PC-9 (cell line): ENCODE measurements around the gene ARHGAP6. TPM values are rescaled to one million over a fixed set of nuclear protein-coding genes. Genes with fewer than 3 reads are reported as not detected.

Experiments
- BruUV-seq: library from RNA; stranded (reverse); fragments of 400-500 nt; replicated peaks from 2 replicates; lab custom pipeline; 2021; lab: Mats Ljungman, UMichigan
- CTCF ChIA-PET: fragments of 300-600 bp; sonication (Branson Sonifier 250); formaldehyde crosslinking; loops from one replicate; lab custom pipeline; 2022; ENCODE audit warnings: antibody characterized with exemption; lab: Charles Lee
- POLR2A ChIA-PET: fragments of 300-600 bp; sonication (Branson Sonifier 250); formaldehyde crosslinking; loops from one replicate; lab custom pipeline; 2022; ENCODE audit warnings: antibody characterized with exemption; ENCODE audit not compliant: unreplicated experiment; lab: Charles Lee
- DNase-seq, 2 experiments: peaks; one replicate each; pipeline versions ENCODE4 v3.0.0 to v3.0.0-alpha.2; 2015 to 2022; ENCODE audit warnings: mixed read lengths in 1 of 2
- H2AFZ ChIP-seq: fragments of 200-600 bp; sonication (generic); 2 replicates; pipeline ENCODE4 v1.8.1; 2017; ENCODE audit warnings: antibody characterized with exemption
- H3F3A ChIP-seq: fragments of 200-600 bp; sonication (generic); 2 replicates; pipeline ENCODE4 v1.8.1; 2017; ENCODE audit warnings: antibody characterized with exemption, mild to moderate bottlenecking, low read depth; ENCODE audit not compliant: insufficient read depth
- H3K27ac ChIP-seq: fragments of 200-600 bp; sonication (generic); 2 replicates; pipeline ENCODE4 v1.6.1; 2016; ENCODE audit warnings: mixed run types
- H3K27me3 ChIP-seq: fragments of 200-600 bp; sonication (generic); 2 replicates; pipeline ENCODE4 v1.6.1; 2016; ENCODE audit warnings: low read depth, mixed run types; ENCODE audit not compliant: insufficient read depth
- H3K36me3 ChIP-seq: fragments of 200-600 bp; sonication (generic); 2 replicates; pipeline ENCODE4 v1.6.1; 2016; ENCODE audit warnings: low read depth, mixed run types
- H3K4me1 ChIP-seq: fragments of 200-600 bp; sonication (generic); replicated peaks from 2 replicates; pipeline ENCODE4 v1.6.1; 2016; ENCODE audit warnings: mixed run types; ENCODE audit not compliant: insufficient read depth
- H3K4me2 ChIP-seq: fragments of 200-600 bp; sonication (generic); 2 replicates; pipeline ENCODE4 v1.6.1; 2017; ENCODE audit warnings: mixed run types
- H3K4me3 ChIP-seq: fragments of 200-600 bp; sonication (generic); 2 replicates; pipeline ENCODE4 v1.6.1; 2016; ENCODE audit warnings: mixed run types
- H3K79me2 ChIP-seq: fragments of 200-600 bp; sonication (generic); 2 replicates; pipeline ENCODE4 v1.6.1; 2017; ENCODE audit warnings: low read depth, mixed run types
- H3K9me2 ChIP-seq: fragments of 200-600 bp; sonication (generic); 2 replicates; pipeline ENCODE4 v1.8.1; 2017; ENCODE audit warnings: mild to moderate bottlenecking; ENCODE audit not compliant: insufficient read depth
- H3K9me3 ChIP-seq: fragments of 200-600 bp; sonication (generic); 2 replicates; pipeline ENCODE4 v1.8.1; 2016; ENCODE audit warnings: low read depth; ENCODE audit not compliant: insufficient read depth
- H4K20me1 ChIP-seq: fragments of 200-600 bp; sonication (generic); 2 replicates; pipeline ENCODE4 v1.8.1; 2017; ENCODE audit not compliant: insufficient read depth
- CTCF ChIP-seq: fragments of 200-600 bp; sonication (generic); conservative IDR thresholded peaks from 2 replicates; pipeline ENCODE4 v1.6.1; 2017; ENCODE audit warnings: mixed run types, antibody characterized with exemption, mild to moderate bottlenecking, moderate library complexity
- EZH2 ChIP-seq: fragments of 200-600 bp; sonication (generic); IDR thresholded peaks from 2 replicates; pipeline ENCODE4 v1.8.0; 2017; ENCODE audit warnings: antibody characterized with exemption, low read depth
- intact Hi-C: fragments of 100-400 bp; cut with micrococcal nuclease; formaldehyde crosslinking; loops from one replicate; pipeline ENCODE4 v1.10.0; 2022; ENCODE audit not compliant: unreplicated experiment
- total RNA-seq: library from RNA; stranded (reverse); gene quantifications from 2 replicates; pipeline ENCODE4 v1.2.3, GENCODE V29; 2021

Gene ARHGAP6
- total RNA-seq, 1 experiment from 2014 or later: not detected

GRCh38 chrX:11172415-11172814 is 493.3 kb downstream of the ARHGAP6 start:
- Histone ChIP-seq H4K20me1 (no peaks in the 10 kb centered on the region), H3K27ac (no peak overlapping the region), H3K9me3 (no peaks in the 10 kb centered on the region), H3K9me2 (no peaks in the 10 kb centered on the region), H3K4me1 (no peaks in the 10 kb centered on the region), H3K27me3 (no peaks in the 10 kb centered on the region), H2AFZ (no peak overlapping the region), H3K79me2 (no peaks in the 10 kb centered on the region), H3K4me3 (no peak overlapping the region), H3K4me2 (no peak overlapping the region), H3K36me3 (no peaks in the 10 kb centered on the region), H3F3A (no peaks in the 10 kb centered on the region)
- TF ChIP-seq CTCF (no peak), EZH2 (no peak)
- ChIA-PET POLR2A (no interaction called here), CTCF (no interaction called here)
- no peak for DNase-seq
- BruUV-seq: no TSS peak
- intact Hi-C loops: no loop called here

- no TSS peak for BruUV-seq
- no peak overlapping the region for H2AFZ ChIP-seq
- DNase-seq: no peak
- no peak overlapping the region for H3K4me3 ChIP-seq
- no peak overlapping the region for H3K27ac ChIP-seq
- no peaks in the 10 kb centered on the region for H4K20me1 ChIP-seq
- no peaks in the 10 kb centered on the region for H3K9me2 ChIP-seq
- no peaks in the 10 kb centered on the region for H3K79me2 ChIP-seq
- TF ChIP-seq EZH2 (no peak), CTCF (no peak)
- intact Hi-C loops: no loop called here
- CTCF ChIA-PET: no interaction called here
- POLR2A ChIA-PET: no interaction called here
- H3K4me1 ChIP-seq: no peaks in the 10 kb centered on the region
- H3K27me3 ChIP-seq: no peaks in the 10 kb centered on the region
- no peaks in the 10 kb centered on the region for H3F3A ChIP-seq
- H3K4me2 ChIP-seq: no peak overlapping the region
- H3K9me3 ChIP-seq: no peaks in the 10 kb centered on the region
- H3K36me3 ChIP-seq: no peaks in the 10 kb centered on the region
Observed at GRCh38 chrX:11171956-11172355, 493.8 kb downstream of the ARHGAP6 start.

- Histone ChIP-seq H3F3A (no peaks in the 10 kb centered on the region), H3K4me1 (no peaks in the 10 kb centered on the region), H3K9me3 (no peaks in the 10 kb centered on the region), H4K20me1 (no peaks in the 10 kb centered on the region), H3K27ac (no peak overlapping the region), H2AFZ (no peak overlapping the region), H3K27me3 (no peaks in the 10 kb centered on the region), H3K9me2 (no peaks in the 10 kb centered on the region), H3K36me3 (no peaks in the 10 kb centered on the region), H3K4me3 (no peak overlapping the region), H3K79me2 (no peaks in the 10 kb centered on the region), H3K4me2 (no peak overlapping the region)
- ChIA-PET CTCF (no interaction called here), POLR2A (no interaction called here)
- DNase-seq: no peak
- BruUV-seq: no TSS peak
- intact Hi-C loops: no loop called here
- TF ChIP-seq EZH2 (no peak), CTCF (no peak)
Observed at GRCh38 chrX:11164433-11164832, 501.3 kb downstream of the ARHGAP6 start.
